Ishikawa (cell line): Measurements from ENCODE around the gene FLACC1.
A peak's percentile ranks its signal among the peaks of the same experiment; 100 is the strongest.

ENCODE experiments used
- CEBPB ChIP-seq: IDR thresholded peaks from 2 replicates; pipeline ENCODE4 v1.6.1; 2012
- CREB1 ChIP-seq: IDR thresholded peaks from 2 replicates; pipeline ENCODE4 v1.6.1; 2012; ENCODE audit warnings: low read depth
- EGR1 ChIP-seq: IDR thresholded peaks from 2 replicates; pipeline ENCODE4 v1.6.1; 2012
- EP300 ChIP-seq: IDR thresholded peaks from 2 replicates; pipeline ENCODE4 v1.6.1; 2012; ENCODE audit warnings: borderline replicate concordance
- FOXM1 ChIP-seq: IDR thresholded peaks from 2 replicates; pipeline ENCODE4 v1.6.1; 2012; ENCODE audit warnings: low read depth, borderline replicate concordance
- NFIC ChIP-seq: IDR thresholded peaks from 2 replicates; pipeline ENCODE4 v1.6.1; 2012
- RAD21 ChIP-seq: IDR thresholded peaks from 2 replicates; pipeline ENCODE4 v1.6.1; 2012; ENCODE audit warnings: low read depth
- TAF1 ChIP-seq: IDR thresholded peaks from 2 replicates; pipeline ENCODE4 v1.6.1; 2012; ENCODE audit warnings: low read depth, mild to moderate bottlenecking
- TCF12 ChIP-seq: IDR thresholded peaks from 2 replicates; pipeline ENCODE4 v1.6.1; 2012; ENCODE audit warnings: low read depth
- TEAD4 ChIP-seq: IDR thresholded peaks from 2 replicates; pipeline ENCODE4 v1.6.1; 2012
- YY1 ChIP-seq: IDR thresholded peaks from 2 replicates; pipeline ENCODE4 v1.6.1; 2012; ENCODE audit warnings: low read depth
- ZBTB7A ChIP-seq: IDR thresholded peaks from 2 replicates; pipeline ENCODE4 v1.6.1; 2012; ENCODE audit warnings: low read depth
- TF ChIP-seq, protein P1 (sequence below): IDR thresholded peaks from 2 replicates; pipeline ENCODE4 v1.6.1; 2012; ENCODE audit warnings: low read depth, mild to moderate bottlenecking
- TF ChIP-seq, protein P2 (sequence below): IDR thresholded peaks from 2 replicates; pipeline ENCODE4 v1.6.1; 2012
- TF ChIP-seq, protein P3 (sequence below): IDR thresholded peaks from 2 replicates; pipeline ENCODE4 v1.6.1; 2012

FLACC1 gene

DNA sequence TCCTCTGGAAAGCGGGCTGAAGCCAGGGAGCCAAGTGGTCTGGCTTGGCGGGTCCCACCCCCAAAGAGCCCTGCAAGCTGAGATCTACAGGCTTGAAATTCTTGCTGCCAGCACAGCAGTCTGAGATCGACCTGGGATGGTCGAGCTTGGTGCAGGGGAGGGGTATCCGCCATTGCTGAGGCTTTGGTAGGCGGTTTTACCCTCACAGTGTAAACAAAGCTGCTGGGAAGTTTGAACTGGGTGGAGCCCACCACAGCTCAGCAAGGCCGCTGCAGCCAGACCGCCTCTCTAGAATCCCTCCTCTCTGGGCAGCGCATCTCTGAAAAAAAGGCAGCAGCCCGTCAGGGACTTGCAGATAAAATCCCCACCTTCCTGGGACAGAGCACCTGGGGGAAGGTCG is 12.6 kb upstream of the FLACC1 start:
- TF ChIP-seq YY1 (no peak), ZBTB7A (no peak), TAF1 (no peak), TEAD4 (no peak), EP300 (no peak), FOXM1 (no peak), CREB1 (no peak), TCF12 (no peak), NFIC (no peak), RAD21 (no peak), CEBPB (no peak), EGR1 (no peak)
- TF ChIP-seq, protein P1, sequence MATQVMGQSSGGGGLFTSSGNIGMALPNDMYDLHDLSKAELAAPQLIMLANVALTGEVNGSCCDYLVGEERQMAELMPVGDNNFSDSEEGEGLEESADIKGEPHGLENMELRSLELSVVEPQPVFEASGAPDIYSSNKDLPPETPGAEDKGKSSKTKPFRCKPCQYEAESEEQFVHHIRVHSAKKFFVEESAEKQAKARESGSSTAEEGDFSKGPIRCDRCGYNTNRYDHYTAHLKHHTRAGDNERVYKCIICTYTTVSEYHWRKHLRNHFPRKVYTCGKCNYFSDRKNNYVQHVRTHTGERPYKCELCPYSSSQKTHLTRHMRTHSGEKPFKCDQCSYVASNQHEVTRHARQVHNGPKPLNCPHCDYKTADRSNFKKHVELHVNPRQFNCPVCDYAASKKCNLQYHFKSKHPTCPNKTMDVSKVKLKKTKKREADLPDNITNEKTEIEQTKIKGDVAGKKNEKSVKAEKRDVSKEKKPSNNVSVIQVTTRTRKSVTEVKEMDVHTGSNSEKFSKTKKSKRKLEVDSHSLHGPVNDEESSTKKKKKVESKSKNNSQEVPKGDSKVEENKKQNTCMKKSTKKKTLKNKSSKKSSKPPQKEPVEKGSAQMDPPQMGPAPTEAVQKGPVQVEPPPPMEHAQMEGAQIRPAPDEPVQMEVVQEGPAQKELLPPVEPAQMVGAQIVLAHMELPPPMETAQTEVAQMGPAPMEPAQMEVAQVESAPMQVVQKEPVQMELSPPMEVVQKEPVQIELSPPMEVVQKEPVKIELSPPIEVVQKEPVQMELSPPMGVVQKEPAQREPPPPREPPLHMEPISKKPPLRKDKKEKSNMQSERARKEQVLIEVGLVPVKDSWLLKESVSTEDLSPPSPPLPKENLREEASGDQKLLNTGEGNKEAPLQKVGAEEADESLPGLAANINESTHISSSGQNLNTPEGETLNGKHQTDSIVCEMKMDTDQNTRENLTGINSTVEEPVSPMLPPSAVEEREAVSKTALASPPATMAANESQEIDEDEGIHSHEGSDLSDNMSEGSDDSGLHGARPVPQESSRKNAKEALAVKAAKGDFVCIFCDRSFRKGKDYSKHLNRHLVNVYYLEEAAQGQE, result no peak
- TF ChIP-seq, protein P2, sequence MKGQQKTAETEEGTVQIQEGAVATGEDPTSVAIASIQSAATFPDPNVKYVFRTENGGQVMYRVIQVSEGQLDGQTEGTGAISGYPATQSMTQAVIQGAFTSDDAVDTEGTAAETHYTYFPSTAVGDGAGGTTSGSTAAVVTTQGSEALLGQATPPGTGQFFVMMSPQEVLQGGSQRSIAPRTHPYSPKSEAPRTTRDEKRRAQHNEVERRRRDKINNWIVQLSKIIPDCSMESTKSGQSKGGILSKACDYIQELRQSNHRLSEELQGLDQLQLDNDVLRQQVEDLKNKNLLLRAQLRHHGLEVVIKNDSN, result no peak
- TF ChIP-seq, protein P3, sequence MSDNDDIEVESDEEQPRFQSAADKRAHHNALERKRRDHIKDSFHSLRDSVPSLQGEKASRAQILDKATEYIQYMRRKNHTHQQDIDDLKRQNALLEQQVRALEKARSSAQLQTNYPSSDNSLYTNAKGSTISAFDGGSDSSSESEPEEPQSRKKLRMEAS, result no peak

DNA sequence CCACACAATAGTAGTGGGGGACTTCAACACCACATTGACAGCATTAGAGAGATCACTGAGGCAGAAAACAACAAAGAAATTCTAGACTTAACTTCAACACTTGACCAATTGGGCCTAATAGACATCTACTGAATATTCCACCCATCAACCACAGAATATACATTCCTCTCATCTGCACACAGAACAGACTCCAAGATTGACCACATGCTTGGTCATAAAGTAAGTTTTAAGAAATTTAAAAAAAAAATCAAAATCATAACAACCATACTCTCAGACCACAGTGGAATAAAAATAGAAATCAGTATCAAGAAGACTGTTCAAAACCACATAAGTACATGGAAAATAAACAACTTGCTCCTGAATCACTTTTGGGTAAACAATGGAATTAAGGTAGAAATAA is 9.0 kb upstream of the FLACC1 start:
- TF ChIP-seq TCF12, result no peak
- TF ChIP-seq, protein P2, result no peak
- no peak for TF ChIP-seq ZBTB7A

DNA sequence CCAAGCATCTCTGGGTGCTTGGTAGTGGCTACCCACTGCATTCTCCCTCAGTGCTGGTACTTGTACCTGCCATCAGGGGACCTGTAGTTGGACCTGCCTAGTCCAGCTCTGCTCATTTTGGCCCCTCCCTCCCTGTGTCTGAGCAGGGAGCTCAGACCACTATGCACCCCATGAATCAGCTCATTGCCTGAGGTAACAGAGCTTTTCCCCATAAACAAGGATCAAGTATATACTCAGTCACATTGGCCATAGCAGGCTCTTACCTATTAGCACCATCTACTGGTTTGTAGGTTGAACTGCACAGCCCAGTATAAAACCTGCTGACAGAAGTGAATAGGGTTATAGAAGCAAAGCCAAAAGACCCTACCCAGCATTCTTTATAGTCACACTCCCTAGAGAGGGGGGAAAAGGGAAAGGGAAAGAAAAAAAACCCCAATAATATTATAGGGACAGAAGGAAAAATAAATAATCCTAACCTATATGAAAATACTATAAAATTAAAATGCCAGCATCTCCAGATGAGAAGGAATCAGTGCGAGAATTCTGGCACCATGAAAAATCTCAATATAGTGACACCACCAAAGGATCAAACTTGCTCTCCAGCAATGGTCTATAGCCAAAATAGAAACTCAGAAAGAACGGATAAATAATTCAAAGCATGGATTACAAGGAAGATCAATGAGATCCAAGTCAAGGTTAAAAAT is 6.9 kb upstream of the FLACC1 start:
- TF ChIP-seq RAD21, result peak; percentile 81
- no peak for TF ChIP-seq TCF12
- no peak for TF ChIP-seq CEBPB
- no peak for TF ChIP-seq EP300

DNA sequence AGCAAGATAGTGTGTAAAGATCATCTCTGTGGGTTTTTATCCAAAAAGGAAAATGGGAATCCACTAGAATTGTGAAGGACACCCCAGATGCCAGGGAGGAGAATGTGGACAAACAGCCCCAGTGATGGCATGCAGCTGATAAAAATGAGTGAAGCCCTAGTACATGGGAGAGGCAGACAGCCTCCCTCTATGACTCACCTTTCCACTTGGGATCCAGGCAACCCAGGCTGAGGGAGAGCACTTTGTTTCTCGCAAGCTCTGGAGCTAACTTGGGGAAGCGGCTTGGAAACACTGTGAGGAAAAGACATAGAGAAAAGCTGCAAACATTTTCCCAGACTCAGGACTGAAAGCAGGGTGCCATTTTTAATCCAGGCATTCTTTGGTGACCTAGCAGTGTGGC is 5.3 kb upstream of the FLACC1 start:
- TF ChIP-seq, protein P1, result no peak

DNA sequence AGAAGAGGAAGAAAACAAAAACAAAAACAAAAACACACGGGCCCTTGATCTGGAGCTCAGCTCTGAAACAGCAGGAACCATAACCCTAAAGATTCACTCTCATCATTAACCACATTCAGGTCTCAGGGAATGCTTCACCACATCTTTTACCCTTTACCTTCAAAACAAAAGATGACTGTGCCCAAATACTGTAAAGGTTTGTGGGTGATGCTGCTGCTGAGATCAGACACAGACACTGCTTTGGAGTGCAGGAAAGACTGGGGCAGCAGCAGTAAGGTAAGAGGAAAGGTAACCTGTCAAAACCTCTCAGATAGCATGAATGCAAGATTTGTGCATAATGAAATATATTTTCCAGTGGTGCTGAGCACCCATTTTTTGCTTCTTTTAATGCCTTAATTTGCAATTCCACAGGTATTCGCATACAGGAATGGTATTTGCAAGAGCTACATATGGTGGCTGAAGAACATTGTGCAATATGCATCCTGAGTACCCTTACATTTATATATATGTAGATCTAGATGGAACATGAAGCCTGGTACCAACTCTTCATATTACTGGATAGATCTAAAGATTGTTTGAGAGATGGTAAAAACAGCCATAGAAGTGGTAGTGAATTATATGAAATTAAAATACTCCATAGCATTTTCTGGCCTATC is 4.1 kb upstream of the FLACC1 start:
- TF ChIP-seq, protein P1, result no peak
- TF ChIP-seq FOXM1 (no peak), CREB1 (no peak), NFIC (no peak), EP300 (no peak), YY1 (no peak), RAD21 (no peak), CEBPB (no peak), TEAD4 (no peak), TAF1 (no peak), TCF12 (no peak), EGR1 (no peak), ZBTB7A (no peak)
- TF ChIP-seq, protein P2, result no peak
- TF ChIP-seq, protein P3, result no peak
